GM23338 (cell line): ENCODE data around the gene HHATL. TPM values are rescaled to one million over a fixed set of nuclear protein-coding genes. Genes with fewer than 3 reads are reported as not detected.

Source experiments
- ATAC-seq: fragments of 200-7000 bp; cut with Tn5 transposase; 3 replicates; pipeline ENCODE4 v1.9.1; 2020
- DNase-seq: peaks from one replicate; pipeline ENCODE4 v3.0.0-alpha.2; 2015; ENCODE audit warnings: low spot score
- H2AFZ ChIP-seq: fragments of 200-600 bp; sonication (generic); 2 replicates; pipeline ENCODE4 v1.8.0; 2016; ENCODE audit warnings: antibody characterized with exemption, mild to moderate bottlenecking, moderate library complexity
- H3F3A ChIP-seq: fragments of 200-600 bp; sonication (generic); replicated peaks from 2 replicates; pipeline ENCODE4 v1.8.0; 2017; ENCODE audit warnings: antibody characterized with exemption, mixed run types, low read depth
- H3K27ac ChIP-seq: fragments of 200-600 bp; sonication (generic); 2 replicates; pipeline ENCODE4 v1.6.1; 2016; ENCODE audit warnings: low read depth
- H3K27me3 ChIP-seq: fragments of 200-600 bp; sonication (generic); 2 replicates; pipeline ENCODE4 v1.8.0; 2016; ENCODE audit warnings: mild to moderate bottlenecking, mixed run types, moderate library complexity; ENCODE audit not compliant: insufficient read depth
- H3K36me3 ChIP-seq: fragments of 200-600 bp; sonication (generic); 2 replicates; pipeline ENCODE4 v1.8.0; 2016; ENCODE audit warnings: mild to moderate bottlenecking; ENCODE audit not compliant: insufficient read depth
- H3K4me1 ChIP-seq: fragments of 200-600 bp; sonication (generic); 2 replicates; pipeline ENCODE4 v1.8.0; 2016; ENCODE audit warnings: mild to moderate bottlenecking, moderate library complexity; ENCODE audit not compliant: insufficient read depth
- H3K4me2 ChIP-seq: fragments of 200-600 bp; sonication (generic); 2 replicates; pipeline ENCODE4 v1.7.1; 2017; ENCODE audit warnings: mixed run types
- H3K4me3 ChIP-seq: fragments of 200-600 bp; sonication (generic); 2 replicates; pipeline ENCODE4 v1.6.1; 2016; ENCODE audit warnings: mixed run types
- H3K79me2 ChIP-seq: fragments of 200-600 bp; sonication (generic); replicated peaks from 2 replicates; pipeline ENCODE4 v1.8.0; 2017; ENCODE audit warnings: mild to moderate bottlenecking; ENCODE audit not compliant: insufficient read depth
- H3K9me2 ChIP-seq: fragments of 200-600 bp; sonication (generic); 2 replicates; pipeline ENCODE4 v1.8.0; 2017; ENCODE audit not compliant: insufficient read depth
- H4K20me1 ChIP-seq: fragments of 200-600 bp; sonication (generic); replicated peaks from 2 replicates; pipeline ENCODE4 v1.8.0; 2017; ENCODE audit warnings: mild to moderate bottlenecking; ENCODE audit not compliant: insufficient read depth
- H3K27ac Mint-ChIP-seq: 2 replicates; pipeline ENCODE4 v1.8.0; 2020; ENCODE audit warnings: inconsistent platforms, mild to moderate bottlenecking, moderate library complexity, mixed read lengths
- H3K27me3 Mint-ChIP-seq: 3 replicates; pipeline ENCODE4 v1.8.0; 2022; ENCODE audit warnings: low read depth, mild to moderate bottlenecking, moderate library complexity, mixed read lengths, inconsistent platforms; ENCODE audit not compliant: insufficient read depth, poor library complexity
- H3K36me3 Mint-ChIP-seq: 3 replicates; pipeline ENCODE4 v1.8.0; 2021; ENCODE audit warnings: low read depth, mild to moderate bottlenecking, inconsistent platforms, moderate library complexity, mixed read lengths
- H3K4me1 Mint-ChIP-seq: 3 replicates; pipeline ENCODE4 v1.8.0; 2020; ENCODE audit warnings: mild to moderate bottlenecking, inconsistent platforms, mixed read lengths
- H3K4me3 Mint-ChIP-seq: 3 replicates; pipeline ENCODE4 v1.8.0; 2021; ENCODE audit warnings: moderate library complexity, mild to moderate bottlenecking, inconsistent platforms, mixed read lengths
- H3K9me3 Mint-ChIP-seq: 3 replicates; pipeline ENCODE4 v1.8.0; 2020; ENCODE audit warnings: moderate library complexity, mild to moderate bottlenecking, inconsistent platforms, mixed read lengths
- CTCF ChIP-seq, 2 experiments: fragments of 200-600 bp in 1 of 2; sonication (generic) in 1 of 2; conservative IDR thresholded peaks; 2 replicates each; pipeline versions ENCODE4 v1.5.1 to v1.6.1; 2016 to 2017; ENCODE audit warnings: antibody characterized with exemption in 2 of 2, low read depth in 2 of 2, mild to moderate bottlenecking in 2 of 2, moderate library complexity in 1 of 2
- ZNF462 ChIP-seq: fragments of 250-450 bp; sonication (Bioruptor Pico); IDR thresholded peaks from 2 replicates; pipeline ENCODE4 v1.5.0; 2020; ENCODE audit warnings: mild to moderate bottlenecking, moderate library complexity
- polyA plus RNA-seq: library from polyadenylated mRNA; unstranded; fragments of >200 nt; fragmentation: Nextera tagmentation; extraction: Ambion mirVana; gene quantifications from 2 replicates; pipeline ENCODE4 v1.2.1, GENCODE V29; 2016
- total RNA-seq: library from RNA; depleted of rRNA; stranded (reverse); fragments of >200 nt; shearing (Covaris generic); gene quantifications from 2 replicates; pipeline ENCODE4 v1.2.3, GENCODE V29; 2014

The HHATL gene
- total and polyA plus RNA-seq, 2 experiments from 2014 or later: not detected

- no peak for TF ChIP-seq ZNF462 (CRISPR knock-in tag)
- TF ChIP-seq CTCF (conservative IDR thresholded peaks at IDR 0.05; ENCODE audit: low read depth in 2 of 2): peak in 1 of 2 experiments; percentile 22; a peak in 1 of 4 replicates
- ATAC-seq: peak; percentile 20
- Histone ChIP-seq H2AFZ (peak overlapping the region; percentile 82), H3F3A (no peaks in the 10 kb centered on the region), H3K4me3 (no peak overlapping the region), H3K4me2 (peak overlapping the region; percentile 67), H3K79me2 (no peaks in the 10 kb centered on the region), H3K9me2 (peaks cover 3% of the 10 kb centered on the region; the same call in 1 of the 2 replicates), H4K20me1 (no peaks in the 10 kb centered on the region), H3K27ac (no peak overlapping the region), H3K36me3 (no peaks in the 10 kb centered on the region), H3K27me3 (no peaks in the 10 kb centered on the region), H3K4me1 (peaks cover 15% of the 10 kb centered on the region)
- no peak overlapping the region; the same call in 2 of the 3 replicates for H3K4me3 Mint-ChIP-seq
- H3K27ac Mint-ChIP-seq: peak overlapping the region; percentile 62; the same call in 1 of the 2 replicates
- H3K9me3 Mint-ChIP-seq: no peaks in the 10 kb centered on the region
- no peaks in the 10 kb centered on the region for H3K36me3 Mint-ChIP-seq
- peak; percentile 16 for DNase-seq
- H3K4me1 Mint-ChIP-seq: peaks cover 34% of the 10 kb centered on the region
- H3K27me3 Mint-ChIP-seq: peaks cover 17% of the 10 kb centered on the region
These were observed 30.3 kb upstream of the HHATL start for GRCh38 chr3:42732829-42733459.
